ENCODE measurements around the gene PDE1A.

PDE1A gene

GRCh38 chr2:182359990-182360662 lies 66.7 kb downstream of the PDE1A start:
- Histone ChIP-seq H3K4me3 (ENCODE audit: low read depth, low read length) (no peak overlapping the region), H3K27ac (ENCODE audit: low read depth, low read length) (no peak overlapping the region), H3K9ac (ENCODE audit: low read length) (no peak overlapping the region), H3K27me3 (ENCODE audit: control insufficient read depth, insufficient read depth, low read length) (no peaks in the 10 kb centered on the region), H3K9me3 (ENCODE audit: control insufficient read depth, insufficient read depth, low read depth, low read length) (no peaks in the 10 kb centered on the region), H3K36me3 (ENCODE audit: control insufficient read depth, insufficient read depth, low read length) (no peaks in the 10 kb centered on the region), H3K4me1 (ENCODE audit: control insufficient read depth, insufficient read depth, low read length) (no peaks in the 10 kb centered on the region)

GRCh38 chr2:182359027-182359989 lies 67.5 kb downstream of the PDE1A start:
- H3K4me3 ChIP-seq (ENCODE audit: low read depth, low read length): no peak overlapping the region
- no peaks in the 10 kb centered on the region for H3K9me3 ChIP-seq (ENCODE audit: control insufficient read depth, insufficient read depth, low read depth, low read length)
- H3K27me3 ChIP-seq (ENCODE audit: control insufficient read depth, insufficient read depth, low read length): no peaks in the 10 kb centered on the region
- no peaks in the 10 kb centered on the region for H3K4me1 ChIP-seq (ENCODE audit: control insufficient read depth, insufficient read depth, low read length)
- H3K9ac ChIP-seq (ENCODE audit: low read length): no peak overlapping the region
- H3K36me3 ChIP-seq (ENCODE audit: control insufficient read depth, insufficient read depth, low read length): no peaks in the 10 kb centered on the region
- H3K27ac ChIP-seq (ENCODE audit: low read depth, low read length): no peak overlapping the region

- Histone ChIP-seq H3K4me1 (ENCODE audit: control insufficient read depth, insufficient read depth, low read length) (no peaks in the 10 kb centered on the region), H3K4me3 (ENCODE audit: low read depth, low read length) (no peak overlapping the region), H3K27me3 (ENCODE audit: control insufficient read depth, insufficient read depth, low read length) (no peaks in the 10 kb centered on the region), H3K27ac (ENCODE audit: low read depth, low read length) (no peak overlapping the region), H3K9ac (ENCODE audit: low read length) (no peak overlapping the region), H3K9me3 (ENCODE audit: control insufficient read depth, insufficient read depth, low read depth, low read length) (no peaks in the 10 kb centered on the region), H3K36me3 (ENCODE audit: control insufficient read depth, insufficient read depth, low read length) (no peaks in the 10 kb centered on the region)
Measured at GRCh38 chr2:182358601-182359000, 68.2 kb downstream of the PDE1A start.

- H3K4me1 ChIP-seq (ENCODE audit: control insufficient read depth, insufficient read depth, low read length): no peaks in the 10 kb centered on the region
- no peaks in the 10 kb centered on the region for H3K36me3 ChIP-seq (ENCODE audit: control insufficient read depth, insufficient read depth, low read length)
- no peaks in the 10 kb centered on the region for H3K27me3 ChIP-seq (ENCODE audit: control insufficient read depth, insufficient read depth, low read length)
- H3K9ac ChIP-seq (ENCODE audit: low read length): no peak overlapping the region
- no peaks in the 10 kb centered on the region for H3K9me3 ChIP-seq (ENCODE audit: control insufficient read depth, insufficient read depth, low read depth, low read length)
- H3K4me3 ChIP-seq (ENCODE audit: low read depth, low read length): no peak overlapping the region
- no peak overlapping the region for H3K27ac ChIP-seq (ENCODE audit: low read depth, low read length)
Measured at GRCh38 chr2:182355815-182356214, 71.0 kb downstream of the PDE1A start.

GRCh38 chr2:182351427-182351826 lies 75.4 kb downstream of the PDE1A start:
- Histone ChIP-seq H3K4me3 (ENCODE audit: low read depth, low read length) (no peak overlapping the region), H3K9me3 (ENCODE audit: control insufficient read depth, insufficient read depth, low read depth, low read length) (no peaks in the 10 kb centered on the region), H3K27me3 (ENCODE audit: control insufficient read depth, insufficient read depth, low read length) (no peaks in the 10 kb centered on the region), H3K36me3 (ENCODE audit: control insufficient read depth, insufficient read depth, low read length) (no peaks in the 10 kb centered on the region), H3K4me1 (ENCODE audit: control insufficient read depth, insufficient read depth, low read length) (no peaks in the 10 kb centered on the region), H3K9ac (ENCODE audit: low read length) (no peak overlapping the region), H3K27ac (ENCODE audit: low read depth, low read length) (no peak overlapping the region)

- no peaks in the 10 kb centered on the region for H3K36me3 ChIP-seq (ENCODE audit: control insufficient read depth, insufficient read depth, low read length)
- no peaks in the 10 kb centered on the region for H3K9me3 ChIP-seq (ENCODE audit: control insufficient read depth, insufficient read depth, low read depth, low read length)
- H3K4me1 ChIP-seq (ENCODE audit: control insufficient read depth, insufficient read depth, low read length): no peaks in the 10 kb centered on the region
- H3K9ac ChIP-seq (ENCODE audit: low read length): no peak overlapping the region
- H3K27ac ChIP-seq (ENCODE audit: low read depth, low read length): no peak overlapping the region
- no peak overlapping the region for H3K4me3 ChIP-seq (ENCODE audit: low read depth, low read length)
- H3K27me3 ChIP-seq (ENCODE audit: control insufficient read depth, insufficient read depth, low read length): no peaks in the 10 kb centered on the region
Measured at GRCh38 chr2:182349268-182349667, 77.6 kb downstream of the PDE1A start.

GRCh38 chr2:182345384-182345783 lies 81.5 kb downstream of the PDE1A start:
- no peak overlapping the region for H3K9ac ChIP-seq (ENCODE audit: low read length)
- H3K4me1 ChIP-seq (ENCODE audit: control insufficient read depth, insufficient read depth, low read length): no peaks in the 10 kb centered on the region
- H3K9me3 ChIP-seq (ENCODE audit: control insufficient read depth, insufficient read depth, low read depth, low read length): no peaks in the 10 kb centered on the region
- H3K36me3 ChIP-seq (ENCODE audit: control insufficient read depth, insufficient read depth, low read length): no peaks in the 10 kb centered on the region
- H3K27me3 ChIP-seq (ENCODE audit: control insufficient read depth, insufficient read depth, low read length): no peaks in the 10 kb centered on the region
- H3K4me3 ChIP-seq (ENCODE audit: low read depth, low read length): no peak overlapping the region
- no peak overlapping the region for H3K27ac ChIP-seq (ENCODE audit: low read depth, low read length)

- H3K4me1 ChIP-seq (ENCODE audit: control insufficient read depth, insufficient read depth, low read length): no peaks in the 10 kb centered on the region
- H3K27ac ChIP-seq (ENCODE audit: low read depth, low read length): no peak overlapping the region
- H3K4me3 ChIP-seq (ENCODE audit: low read depth, low read length): no peak overlapping the region
- H3K9me3 ChIP-seq (ENCODE audit: control insufficient read depth, insufficient read depth, low read depth, low read length): no peaks in the 10 kb centered on the region
- H3K9ac ChIP-seq (ENCODE audit: low read length): no peak overlapping the region
- no peaks in the 10 kb centered on the region for H3K36me3 ChIP-seq (ENCODE audit: control insufficient read depth, insufficient read depth, low read length)
- no peaks in the 10 kb centered on the region for H3K27me3 ChIP-seq (ENCODE audit: control insufficient read depth, insufficient read depth, low read length)
Measured at GRCh38 chr2:182330451-182331305, 96.2 kb downstream of the PDE1A start.

GRCh38 chr2:182324665-182325064 lies 102.2 kb downstream of the PDE1A start:
- Histone ChIP-seq H3K27ac (ENCODE audit: low read depth, low read length) (no peak overlapping the region), H3K9ac (ENCODE audit: low read length) (no peak overlapping the region), H3K4me1 (ENCODE audit: control insufficient read depth, insufficient read depth, low read length) (no peaks in the 10 kb centered on the region), H3K36me3 (ENCODE audit: control insufficient read depth, insufficient read depth, low read length) (no peaks in the 10 kb centered on the region), H3K4me3 (ENCODE audit: low read depth, low read length) (no peak overlapping the region), H3K9me3 (ENCODE audit: control insufficient read depth, insufficient read depth, low read depth, low read length) (no peaks in the 10 kb centered on the region), H3K27me3 (ENCODE audit: control insufficient read depth, insufficient read depth, low read length) (no peaks in the 10 kb centered on the region)

GRCh38 chr2:182321096-182321495 lies 105.7 kb downstream of the PDE1A start:
- Histone ChIP-seq H3K9me3 (ENCODE audit: control insufficient read depth, insufficient read depth, low read depth, low read length) (no peaks in the 10 kb centered on the region), H3K4me1 (ENCODE audit: control insufficient read depth, insufficient read depth, low read length) (no peaks in the 10 kb centered on the region), H3K36me3 (ENCODE audit: control insufficient read depth, insufficient read depth, low read length) (no peaks in the 10 kb centered on the region), H3K4me3 (ENCODE audit: low read depth, low read length) (no peak overlapping the region), H3K27ac (ENCODE audit: low read depth, low read length) (no peak overlapping the region), H3K9ac (ENCODE audit: low read length) (no peak overlapping the region), H3K27me3 (ENCODE audit: control insufficient read depth, insufficient read depth, low read length) (no peaks in the 10 kb centered on the region)

Measured in HUES6 (cell line).